Measurements from ENCODE around the gene DTX3.
"Not testable (repeated sequence)": the region's sequence is repeated elsewhere in the genome, so short reads cannot be mapped to it uniquely, and the experiment has no call there.

The DTX3 gene

DNA sequence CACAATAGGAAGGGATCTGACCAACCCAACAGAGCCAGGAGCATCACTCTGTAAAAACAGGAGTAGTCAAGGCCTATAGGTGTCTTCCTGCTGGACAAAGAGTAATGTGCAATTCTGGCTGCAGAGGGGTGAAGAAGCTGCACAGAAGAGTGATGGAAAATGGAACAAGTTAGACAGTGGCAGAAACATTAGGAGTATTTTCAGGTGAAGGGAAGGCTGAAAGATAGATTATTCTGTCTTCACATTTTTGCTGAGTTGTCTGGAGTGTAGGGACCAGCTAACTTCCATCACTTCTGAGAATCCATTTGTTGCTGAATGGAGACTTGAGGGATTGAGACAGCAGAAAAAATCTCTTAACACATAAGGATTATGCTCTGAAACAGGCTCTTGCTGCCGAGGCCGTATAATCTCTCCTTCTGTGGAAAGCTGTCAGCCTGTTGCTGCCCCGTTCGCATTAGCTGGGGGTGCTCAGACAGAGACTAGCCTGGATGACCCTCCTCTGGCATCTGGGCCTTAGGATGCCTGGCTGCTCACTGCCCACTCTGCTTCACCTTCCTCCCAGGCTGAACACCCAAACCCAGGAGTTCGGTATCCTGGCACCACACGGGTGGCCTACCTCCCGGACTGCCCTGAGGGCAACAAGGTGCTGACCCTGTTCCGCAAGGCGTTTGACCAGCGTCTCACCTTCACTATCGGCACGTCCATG, 3.5 kb downstream of the DTX3 start:
- no peak for DNase-seq

DNA sequence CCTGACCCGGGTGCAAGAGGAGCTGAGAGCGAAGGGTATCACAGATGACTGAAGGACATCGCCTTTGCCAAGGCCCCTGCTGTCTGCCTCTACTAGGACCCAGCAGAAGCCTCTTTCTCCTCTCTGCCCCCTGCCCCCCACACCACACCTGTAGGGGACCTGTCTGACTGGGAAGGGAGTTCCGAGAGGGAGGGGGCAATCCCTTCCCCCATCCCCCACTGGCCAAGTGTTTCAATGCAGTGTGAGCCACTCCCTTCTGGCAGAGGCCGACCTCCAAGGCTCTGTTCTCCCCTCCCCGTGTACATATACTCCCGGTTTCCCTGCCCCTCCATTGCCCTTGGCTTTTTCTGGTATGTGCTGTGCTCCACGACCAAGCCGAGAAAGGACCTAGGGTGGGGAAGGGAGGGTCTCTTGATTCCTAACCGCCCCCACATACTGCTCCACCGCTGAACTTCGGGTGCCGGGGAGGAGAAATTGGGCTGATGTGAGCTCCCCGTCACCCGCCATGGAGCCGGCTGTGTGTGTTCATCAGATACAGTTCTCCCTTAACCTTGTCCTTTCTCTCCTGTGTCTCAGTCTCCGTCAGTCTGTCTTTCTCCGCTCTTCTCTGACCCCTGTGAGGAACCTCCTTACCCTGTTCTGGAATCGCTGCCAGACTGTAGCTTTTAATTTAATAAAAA, 4.6 kb downstream of the DTX3 start:
- DNase-seq = no peak

DNA sequence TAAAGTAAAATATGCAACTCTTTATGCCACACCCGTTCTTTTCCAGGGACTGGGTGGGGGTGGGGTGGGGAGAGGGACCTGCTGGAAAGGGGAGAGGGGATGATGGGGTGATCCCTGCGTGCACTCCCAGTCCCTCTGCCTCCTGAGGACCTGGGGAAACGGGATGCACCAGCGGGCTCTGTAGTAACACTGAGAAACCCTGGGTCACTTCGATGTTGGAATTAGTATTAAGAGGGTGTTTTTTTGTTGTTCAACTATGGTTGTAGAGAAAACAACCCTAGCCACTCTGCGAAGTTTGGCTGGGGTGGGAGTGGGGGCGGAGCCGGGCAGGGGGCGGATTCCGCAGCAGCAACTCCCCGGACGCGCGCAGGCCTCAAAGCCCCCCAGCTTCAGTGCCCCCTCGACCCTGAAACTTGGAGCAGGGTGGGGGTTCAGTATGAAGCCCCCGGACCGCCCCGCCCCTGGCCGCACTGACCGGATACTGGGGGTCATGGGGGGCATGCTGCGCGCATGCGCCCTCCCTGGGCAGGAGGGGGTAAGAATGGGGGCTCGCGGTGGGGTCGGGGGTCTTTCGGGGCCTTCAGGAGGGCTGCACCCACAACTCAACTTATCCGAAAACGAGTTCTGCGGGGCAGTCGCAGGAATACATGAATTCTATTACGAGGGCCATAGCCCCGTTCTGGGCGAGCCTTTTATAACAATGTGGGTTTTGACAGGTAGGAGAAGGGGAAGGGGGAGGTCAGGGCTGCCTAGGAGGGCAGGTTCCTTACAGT, 5.3 kb downstream of the DTX3 start:
- DNase-seq = no peak

DNA sequence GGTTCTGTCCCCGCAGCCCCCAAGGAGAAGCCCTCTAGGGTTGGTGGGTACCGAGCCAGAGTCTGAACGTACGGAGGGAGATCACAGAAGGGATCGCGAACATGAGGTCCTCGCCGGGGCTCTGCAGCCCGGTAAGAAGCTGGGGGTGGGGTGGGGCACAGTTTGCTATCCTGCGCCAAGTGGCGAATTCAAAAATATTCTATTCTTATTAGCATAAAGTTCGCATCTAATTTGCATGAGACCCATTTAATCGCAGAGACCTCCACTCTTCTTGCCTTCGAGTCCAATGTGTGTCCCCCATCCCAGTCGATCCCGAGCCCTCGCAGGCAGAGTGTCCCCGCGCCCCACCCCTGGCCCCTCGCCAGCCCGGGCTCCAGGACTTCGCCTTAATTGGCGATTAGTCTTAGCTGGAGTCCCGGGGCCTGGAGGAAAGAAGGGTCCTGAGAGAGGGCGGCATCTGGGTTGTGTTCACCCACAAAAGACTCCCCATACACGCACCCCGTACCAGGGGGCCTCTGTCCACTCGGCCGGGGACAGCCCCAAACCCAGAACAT, 6.0 kb downstream of the DTX3 start:
- no peak for DNase-seq

DNA sequence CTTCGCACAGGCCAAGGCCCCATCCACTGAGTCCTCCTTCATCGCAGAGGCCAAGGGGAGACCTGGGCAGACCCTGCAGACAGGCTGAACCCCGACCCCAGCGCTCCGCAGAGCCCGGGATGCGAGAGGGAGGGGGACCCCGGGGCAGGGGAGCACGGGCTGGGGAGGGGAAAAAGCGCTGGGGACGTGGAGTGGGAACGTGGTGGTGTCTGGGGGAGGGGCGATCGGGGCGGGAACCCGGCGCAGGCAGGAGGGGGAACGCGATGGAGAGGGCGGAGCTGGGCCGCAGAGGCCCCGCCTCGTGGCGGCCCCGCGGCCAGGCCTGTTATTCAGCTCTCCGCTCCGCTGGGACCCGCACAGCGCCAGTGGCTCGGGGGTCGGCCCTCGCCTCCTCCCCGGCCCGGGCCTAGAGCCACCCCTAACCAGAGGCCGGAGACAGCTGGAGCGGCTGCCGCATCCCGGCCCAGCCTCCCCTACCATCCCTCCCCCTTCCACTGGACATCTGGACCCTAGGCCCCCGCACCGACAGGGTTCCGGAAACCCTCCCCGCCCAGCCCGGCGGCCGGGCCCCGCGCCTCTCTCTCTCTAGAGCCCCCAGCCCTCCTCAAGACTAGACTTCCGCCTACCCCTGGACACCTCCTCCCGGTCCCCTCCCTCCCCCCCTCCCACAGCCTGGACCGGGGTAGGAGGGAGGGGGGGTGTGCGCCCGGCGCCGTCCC, 6.6 kb downstream of the DTX3 start, which contains the start of gene ARHGEF25:
Gene ARHGEF25, plus strand, starts transcription at position 328 of the 719 bp plus-strand sequence. CDS start 460 bp downstream, outside the sequence.
- DNase-seq = peak; percentile 12

DNA sequence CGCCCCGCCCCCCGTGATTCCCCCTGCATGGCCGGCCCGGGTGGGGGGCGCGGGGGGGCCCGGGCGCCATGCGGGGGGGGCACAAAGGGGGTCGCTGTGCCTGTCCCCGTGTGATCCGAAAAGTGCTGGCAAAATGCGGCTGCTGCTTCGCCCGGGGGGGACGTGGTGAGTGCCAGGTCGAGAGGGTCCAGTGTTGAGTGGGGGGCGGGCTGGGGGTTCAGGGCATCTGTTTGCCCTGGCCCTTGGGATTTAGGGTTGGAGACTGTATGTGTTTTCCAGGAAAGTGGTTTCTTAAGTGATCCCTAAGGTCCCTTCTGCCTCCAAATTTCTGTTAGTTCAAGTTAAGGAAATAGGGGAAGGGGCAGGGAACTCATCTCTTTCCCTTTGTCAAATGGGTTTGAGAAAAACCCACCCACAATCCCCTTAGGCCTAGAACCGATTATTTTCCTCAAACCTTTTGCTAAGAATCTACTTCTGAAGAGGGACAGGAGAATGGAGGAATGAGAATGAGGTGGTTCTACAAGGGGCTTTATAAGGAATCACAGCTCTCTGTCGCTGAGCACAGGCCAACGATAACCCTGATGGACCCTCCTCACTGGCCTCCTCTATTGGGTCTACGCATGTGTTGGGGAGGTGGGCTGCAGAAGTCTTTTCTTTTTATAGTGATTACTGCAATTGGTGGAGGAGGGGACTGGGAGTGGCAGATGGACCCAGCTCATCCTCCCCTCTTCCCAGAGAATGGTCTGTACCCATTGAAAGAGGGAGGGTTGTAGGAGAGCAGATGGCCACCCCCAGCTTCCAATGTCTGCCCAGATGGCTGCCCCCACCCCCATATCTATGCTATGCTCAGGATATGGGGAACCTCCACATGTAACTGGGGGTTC, 7.4 kb downstream of the DTX3 start:
- DNase-seq = no peak

DNA sequence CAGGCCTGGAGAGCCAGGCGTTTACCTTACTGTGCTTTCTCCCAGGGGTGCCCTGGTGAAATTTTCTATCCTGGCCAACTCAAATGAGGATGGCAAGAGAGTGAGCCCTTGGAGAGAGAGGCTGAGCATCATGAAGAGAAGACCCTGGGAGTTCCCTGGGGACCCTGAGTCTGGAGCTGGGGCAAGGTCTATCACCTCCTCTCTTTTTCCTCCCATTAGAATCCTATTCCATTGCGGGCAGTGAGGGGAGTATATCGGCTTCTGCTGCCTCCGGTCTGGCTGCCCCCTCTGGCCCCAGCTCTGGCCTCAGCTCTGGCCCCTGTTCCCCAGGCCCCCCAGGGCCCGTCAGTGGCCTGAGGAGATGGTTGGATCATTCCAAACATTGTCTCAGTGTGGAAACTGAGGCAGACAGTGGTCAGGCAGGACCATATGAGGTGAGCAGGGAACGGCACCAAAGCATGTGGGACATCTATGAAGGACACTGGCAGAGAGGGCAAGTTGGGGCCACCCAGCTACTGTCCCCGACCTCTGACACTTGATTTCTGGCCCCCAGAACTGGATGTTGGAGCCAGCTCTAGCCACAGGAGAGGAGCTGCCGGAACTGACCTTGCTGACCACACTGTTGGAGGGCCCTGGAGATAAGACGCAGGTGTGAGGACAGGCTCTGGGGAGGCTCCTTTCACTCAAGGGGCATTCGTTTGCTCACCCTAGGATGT, 8.2 kb downstream of the DTX3 start:
- no peak for DNase-seq

DNA sequence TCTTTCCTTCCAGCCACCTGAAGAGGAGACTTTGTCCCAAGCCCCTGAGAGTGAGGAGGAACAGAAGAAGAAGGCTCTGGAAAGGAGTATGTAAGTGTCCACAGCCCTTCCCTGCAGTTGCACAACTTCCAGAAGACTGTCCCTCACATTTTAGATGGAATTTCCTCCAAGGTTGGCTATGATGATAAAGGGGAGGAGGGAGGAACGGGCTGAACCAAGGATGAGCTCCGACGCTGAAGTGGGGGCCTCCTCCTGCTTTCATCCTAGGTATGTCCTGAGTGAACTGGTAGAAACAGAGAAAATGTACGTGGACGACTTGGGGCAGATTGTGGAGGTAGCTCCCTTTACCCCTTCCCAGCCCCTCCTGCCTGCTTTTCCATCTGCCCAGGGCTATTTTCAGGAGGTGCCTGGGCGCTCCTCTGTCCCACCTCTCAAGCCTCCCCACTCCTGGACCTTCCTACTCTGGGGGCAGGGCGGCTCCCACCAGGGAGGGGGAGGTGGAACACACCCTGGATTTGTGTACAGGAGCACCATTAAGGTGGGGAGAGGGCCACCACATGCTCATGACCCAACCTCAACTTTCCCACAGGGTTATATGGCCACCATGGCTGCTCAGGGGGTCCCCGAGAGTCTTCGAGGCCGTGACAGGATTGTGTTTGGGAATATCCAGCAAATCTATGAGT, 8.9 kb downstream of the DTX3 start:
- no peak for DNase-seq

DNA sequence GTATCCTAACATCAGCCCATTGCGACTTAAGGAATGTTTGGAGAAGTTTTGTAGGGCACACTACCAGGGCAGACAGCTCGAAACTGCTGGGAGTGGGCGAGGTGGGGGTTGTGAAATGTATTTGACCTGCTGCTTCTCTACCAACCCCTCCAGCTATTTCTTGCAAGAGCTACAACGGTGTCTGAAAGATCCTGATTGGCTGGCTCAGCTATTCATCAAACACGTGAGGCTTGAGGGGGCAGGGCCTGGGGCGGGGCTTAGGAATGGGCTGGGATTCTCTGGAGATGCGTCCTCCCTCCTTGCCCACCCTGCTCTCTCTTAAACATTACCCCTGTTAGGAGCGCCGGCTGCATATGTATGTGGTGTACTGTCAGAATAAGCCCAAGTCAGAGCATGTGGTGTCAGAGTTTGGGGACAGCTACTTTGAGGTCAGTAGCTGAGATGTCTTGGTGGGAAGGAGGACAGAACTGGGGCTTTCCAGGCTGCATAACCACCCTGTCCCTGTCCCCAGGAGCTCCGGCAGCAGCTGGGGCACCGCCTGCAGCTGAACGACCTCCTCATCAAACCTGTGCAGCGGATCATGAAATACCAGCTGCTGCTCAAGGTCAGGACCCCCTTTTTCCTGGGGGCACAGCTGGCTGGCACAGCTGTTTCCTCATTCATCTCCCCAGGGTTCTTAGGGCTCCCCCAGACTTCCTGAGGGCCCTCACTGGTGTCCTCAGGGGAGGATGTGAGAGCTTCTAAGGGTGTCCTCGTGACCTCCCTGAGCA, 9.7 kb downstream of the DTX3 start:
- peak; percentile 25 for DNase-seq

DNA sequence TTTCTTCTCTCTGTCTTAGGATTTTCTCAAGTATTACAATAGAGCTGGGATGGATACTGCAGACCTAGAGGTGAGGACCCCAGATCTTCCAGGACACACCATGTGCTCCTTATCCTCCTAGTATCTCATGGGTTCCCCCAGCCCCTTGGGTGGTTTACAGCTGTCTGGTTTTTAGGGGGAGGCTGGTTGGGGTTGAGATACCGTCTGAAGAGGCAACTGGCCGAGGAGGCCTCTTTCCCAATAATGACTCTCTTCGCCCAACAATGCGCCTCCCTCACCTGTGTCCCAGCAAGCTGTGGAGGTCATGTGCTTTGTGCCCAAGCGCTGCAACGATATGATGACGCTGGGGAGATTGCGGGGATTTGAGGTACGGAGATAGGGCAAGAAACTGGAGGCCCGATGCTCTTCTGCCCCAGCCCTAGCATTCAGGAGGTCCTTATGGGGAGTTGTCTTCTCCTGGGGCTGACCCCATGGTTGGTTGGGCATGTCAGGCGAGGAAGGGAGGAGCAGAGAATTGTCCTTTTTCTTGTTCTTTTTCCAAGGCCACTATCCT, 10.4 kb downstream of the DTX3 start:
- DNase-seq = no peak

DNA sequence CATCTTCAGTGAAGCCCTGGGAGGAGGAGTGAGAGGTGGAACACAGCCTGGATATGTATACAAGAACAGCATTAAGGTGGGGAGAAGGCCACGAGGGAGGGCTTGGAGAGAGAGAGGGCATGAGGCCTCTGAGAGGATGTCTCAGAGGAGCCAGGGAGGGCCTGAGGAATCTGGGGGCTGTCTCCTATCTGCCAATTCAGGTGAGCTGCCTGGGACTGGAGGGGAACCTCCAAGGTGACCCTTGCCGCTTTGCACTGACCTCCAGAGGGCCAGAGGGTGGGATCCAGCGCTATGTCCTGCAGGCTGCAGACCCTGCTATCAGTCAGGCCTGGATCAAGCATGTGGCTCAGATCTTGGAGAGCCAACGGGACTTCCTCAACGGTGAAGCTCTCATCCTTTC, 11.0 kb downstream of the DTX3 start:
- no peak for DNase-seq

DNA sequence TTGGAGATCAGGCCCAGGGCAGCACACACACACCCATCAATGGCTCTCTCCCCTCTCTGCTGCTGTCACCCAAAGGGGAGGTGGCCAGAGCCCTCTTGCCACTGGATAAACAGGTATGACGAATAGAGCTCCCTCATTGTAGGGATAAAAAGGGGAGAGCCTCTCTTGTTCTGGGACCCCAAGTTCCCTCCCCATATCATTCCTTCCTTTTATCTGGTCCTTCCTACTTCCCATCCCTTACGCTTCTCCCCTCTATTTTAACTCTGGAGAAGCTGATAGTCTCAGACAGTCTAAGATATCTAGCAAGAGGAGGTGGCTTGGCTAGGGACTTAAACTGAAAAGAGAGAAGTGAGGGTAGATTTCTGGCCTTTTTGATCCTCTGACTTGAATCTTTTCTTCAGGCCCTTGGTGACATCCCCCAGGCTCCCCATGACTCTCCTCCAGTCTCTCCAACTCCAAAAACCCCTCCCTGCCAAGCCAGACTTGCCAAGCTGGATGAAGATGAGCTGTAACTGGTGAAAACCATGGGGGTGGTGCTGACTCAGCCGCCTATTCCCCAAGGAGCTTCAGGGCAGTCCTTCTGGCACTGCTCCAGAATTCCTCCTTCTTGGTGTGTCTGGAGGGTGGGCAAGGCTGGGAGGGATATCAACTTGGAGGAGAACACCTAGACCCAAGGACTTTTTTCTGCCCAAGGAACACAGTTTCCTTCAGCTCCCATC, 11.9 kb downstream of the DTX3 start:
- DNase-seq = no peak

DNA sequence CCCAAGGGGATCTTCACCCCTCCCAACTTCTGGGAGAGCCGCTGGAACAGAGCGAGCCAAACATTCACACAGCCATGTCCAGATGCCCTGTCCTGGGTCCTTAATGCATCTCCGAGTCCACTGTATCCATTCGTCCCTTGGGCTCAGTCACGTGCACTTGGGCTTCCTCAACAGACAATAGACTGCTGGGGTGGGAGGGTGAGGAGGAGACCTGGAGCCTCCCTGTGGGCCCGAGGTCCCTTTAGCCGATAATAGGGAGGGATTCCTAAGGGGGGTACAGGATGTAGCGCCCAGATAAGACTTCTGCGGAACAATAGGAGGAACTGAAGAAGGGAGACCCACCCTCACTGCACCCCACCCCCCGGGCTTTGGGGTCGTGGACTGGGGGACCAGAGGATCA, 13.3 kb downstream of the DTX3 start:
- no peak for DNase-seq

DNA sequence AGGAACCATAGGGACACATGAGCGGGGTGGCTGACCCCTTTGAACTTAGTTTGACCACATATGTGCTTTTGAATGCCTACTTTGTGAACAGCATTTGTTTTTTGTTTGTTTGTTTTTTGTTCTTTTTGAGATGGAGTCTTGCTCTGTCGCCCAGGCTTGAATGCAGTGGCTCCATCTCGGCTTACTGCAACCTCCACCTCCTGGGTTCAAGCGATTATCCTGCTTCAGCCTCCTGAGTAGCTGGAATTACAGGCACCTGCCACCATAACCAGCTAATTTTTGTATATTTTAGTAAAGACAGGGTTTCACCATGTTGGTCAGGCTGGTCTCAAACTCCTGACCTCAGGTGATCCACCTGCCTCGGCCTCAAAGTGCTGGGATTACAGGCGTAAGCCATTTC, 13.8 kb downstream of the DTX3 start:
- DNase-seq = not testable (repeated sequence)

DNA sequence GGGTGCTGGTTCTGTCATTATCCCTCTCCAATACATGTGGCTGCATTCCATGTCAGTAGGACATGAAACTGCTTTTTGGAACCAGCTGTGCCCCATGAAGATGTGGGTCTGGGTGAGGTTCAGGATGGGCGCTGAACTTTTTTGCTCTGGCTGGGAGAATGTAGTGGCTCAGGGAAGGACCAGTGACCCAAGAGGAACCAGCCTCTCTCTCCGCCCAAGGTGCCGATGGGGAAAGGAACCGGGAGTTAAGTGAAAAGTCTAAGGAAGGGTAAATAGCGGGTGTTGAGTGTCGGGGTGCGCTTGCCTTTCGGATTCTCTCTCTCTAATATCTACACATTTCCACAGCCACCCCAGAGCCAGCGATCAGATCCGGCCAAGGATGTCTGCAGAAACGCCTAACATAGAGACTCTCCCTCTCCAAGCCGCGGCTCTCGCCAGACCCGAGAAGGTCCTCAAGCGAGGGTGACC, 14.4 kb downstream of the DTX3 start:
- DNase-seq = no peak

DNA sequence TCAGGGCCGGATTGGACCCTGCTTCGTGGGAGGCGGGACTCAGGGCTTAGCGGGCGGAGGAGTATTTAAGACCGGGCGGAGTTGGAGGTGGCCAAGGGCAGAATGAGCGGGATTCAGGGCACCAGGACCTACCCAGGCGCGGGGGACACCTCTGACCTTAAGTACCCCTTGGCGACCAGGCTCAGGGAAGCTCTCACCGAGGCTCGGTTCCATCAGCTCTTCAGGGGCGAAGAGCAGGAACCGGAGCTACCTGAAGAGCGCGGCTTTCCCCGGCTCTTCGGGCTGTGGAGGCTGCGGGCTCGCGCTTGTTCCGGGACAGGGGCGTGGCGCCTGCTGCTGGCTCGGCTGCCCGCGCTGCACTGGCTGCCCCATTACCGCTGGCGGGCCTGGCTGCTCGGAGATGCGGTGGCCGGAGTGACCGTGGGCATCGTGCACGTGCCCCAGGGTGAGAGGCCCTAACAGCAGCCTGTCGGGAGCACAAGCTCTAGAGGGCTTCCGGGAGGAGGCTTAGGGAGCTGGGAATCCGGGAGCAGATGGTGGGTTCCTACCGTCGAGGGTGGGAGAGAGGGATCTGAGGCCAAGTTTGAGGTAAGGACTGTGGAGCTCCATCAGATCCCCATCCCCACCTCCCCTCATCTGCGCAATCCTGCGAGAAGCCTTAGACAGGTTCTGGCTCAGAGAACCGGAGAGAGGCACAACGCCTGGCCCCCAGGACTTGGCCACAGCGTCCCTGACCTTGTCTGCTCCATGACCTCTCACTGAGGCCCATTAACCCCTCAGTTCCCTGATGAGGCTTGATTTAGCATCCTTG, 15.0 kb downstream of the DTX3 start:
- DNase-seq = no peak

DNA sequence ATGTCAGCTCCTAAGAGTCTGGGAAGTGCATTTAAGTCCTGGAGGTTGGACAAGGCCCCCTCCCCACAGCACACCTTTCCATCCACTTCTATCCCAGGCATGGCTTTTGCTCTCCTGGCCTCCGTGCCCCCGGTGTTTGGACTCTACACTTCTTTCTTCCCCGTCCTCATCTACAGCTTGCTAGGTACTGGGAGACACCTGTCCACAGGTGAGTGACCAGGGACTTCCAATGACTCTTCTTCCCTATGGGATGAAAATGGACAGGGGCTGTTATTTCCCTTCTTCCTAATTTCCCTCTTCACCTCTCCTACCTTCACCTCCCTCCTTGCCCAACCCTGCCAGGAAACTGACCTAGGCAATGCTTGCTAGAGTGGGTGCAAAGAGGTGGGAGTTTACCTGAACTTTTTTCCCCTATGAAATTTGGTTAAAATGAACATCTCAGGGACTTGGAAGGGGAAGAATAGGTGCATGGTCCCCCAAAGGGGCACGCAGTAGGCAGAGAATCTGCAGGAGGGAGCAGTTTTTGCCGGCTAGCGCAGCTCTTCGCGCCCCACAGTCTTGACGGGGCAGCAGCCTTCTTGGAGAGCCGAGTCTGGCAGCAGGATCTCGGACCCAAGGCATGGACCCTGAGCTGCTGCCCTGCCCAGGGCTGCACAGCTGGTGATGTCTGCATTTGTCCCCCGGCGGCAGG, 15.8 kb downstream of the DTX3 start:
- no peak for DNase-seq
